GM19035 (cell line): ENCODE results near the gene GDF9.

Source experiments
- ATAC-seq: cut with Tn5 transposase; IDR thresholded peaks from one replicate; pipeline ENCODE4 v1.9.1; 2021; ENCODE audit not compliant: unreplicated experiment

Gene GDF9, protein sequence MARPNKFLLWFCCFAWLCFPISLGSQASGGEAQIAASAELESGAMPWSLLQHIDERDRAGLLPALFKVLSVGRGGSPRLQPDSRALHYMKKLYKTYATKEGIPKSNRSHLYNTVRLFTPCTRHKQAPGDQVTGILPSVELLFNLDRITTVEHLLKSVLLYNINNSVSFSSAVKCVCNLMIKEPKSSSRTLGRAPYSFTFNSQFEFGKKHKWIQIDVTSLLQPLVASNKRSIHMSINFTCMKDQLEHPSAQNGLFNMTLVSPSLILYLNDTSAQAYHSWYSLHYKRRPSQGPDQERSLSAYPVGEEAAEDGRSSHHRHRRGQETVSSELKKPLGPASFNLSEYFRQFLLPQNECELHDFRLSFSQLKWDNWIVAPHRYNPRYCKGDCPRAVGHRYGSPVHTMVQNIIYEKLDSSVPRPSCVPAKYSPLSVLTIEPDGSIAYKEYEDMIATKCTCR

DNA sequence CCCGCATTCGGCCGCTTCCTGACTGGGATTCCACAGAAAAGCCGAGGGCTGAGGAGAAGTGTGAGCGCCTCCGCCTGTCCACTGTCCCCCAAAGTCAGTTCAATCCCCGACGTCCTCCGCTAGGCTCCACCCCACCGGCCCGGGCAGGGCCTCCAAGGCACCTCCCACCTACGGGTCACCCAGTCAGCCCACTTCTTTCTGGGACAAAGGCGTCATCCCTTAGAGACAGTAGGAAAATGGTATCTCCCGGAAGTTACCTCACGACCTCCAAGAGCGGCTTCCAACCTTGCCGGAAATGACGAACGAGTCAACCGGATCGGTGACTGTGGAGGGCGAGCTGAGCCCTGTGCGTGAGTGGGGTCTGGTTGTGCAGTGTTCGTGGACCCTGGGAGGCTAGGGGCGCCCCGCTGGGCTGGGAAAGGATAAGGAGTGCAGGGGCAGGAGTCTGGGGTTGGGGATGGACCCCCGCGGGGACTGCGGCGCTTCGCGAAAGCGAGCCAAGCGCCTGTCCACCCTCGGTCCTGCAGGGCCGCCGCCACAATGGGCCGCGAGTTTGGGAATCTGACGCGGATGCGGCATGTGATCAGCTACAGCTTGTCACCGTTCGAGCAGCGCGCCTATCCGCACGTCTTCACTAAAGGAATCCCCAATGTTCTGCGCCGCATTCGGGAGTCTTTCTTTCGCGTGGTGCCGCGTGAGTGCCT is at the start of gene GDF9, which contains the start of gene UQCRQ:
Gene GDF9, minus strand, starts transcription at position 128 of the 704 bp plus-strand sequence. CDS start 1,936 bp downstream, outside the sequence.
Gene UQCRQ, plus strand, starts transcription at position 301 of the 704 bp plus-strand sequence. Its CDS starts 240 bp downstream, at position 541.
- peak; percentile 98 for ATAC-seq

DNA sequence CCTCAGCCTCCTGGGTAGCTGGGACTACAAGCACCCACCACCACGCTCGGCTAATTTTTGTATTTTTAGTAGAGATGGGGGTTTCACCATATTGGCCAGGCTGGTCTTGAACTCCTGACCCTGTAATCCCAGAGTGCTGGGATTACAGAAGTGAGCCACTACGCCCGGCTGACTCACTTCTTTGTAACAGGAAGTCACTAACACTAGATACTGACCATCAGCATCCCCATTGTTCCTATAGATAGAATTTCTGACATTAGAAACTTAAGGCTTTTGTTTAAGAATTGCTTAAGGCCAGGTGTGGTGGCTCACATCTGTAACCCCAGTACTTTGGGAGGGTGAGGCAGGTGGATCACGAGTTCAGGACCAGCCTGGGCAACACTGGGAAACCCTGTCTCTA is 49.4 kb upstream of the GDF9 start:
- no peak for ATAC-seq

DNA sequence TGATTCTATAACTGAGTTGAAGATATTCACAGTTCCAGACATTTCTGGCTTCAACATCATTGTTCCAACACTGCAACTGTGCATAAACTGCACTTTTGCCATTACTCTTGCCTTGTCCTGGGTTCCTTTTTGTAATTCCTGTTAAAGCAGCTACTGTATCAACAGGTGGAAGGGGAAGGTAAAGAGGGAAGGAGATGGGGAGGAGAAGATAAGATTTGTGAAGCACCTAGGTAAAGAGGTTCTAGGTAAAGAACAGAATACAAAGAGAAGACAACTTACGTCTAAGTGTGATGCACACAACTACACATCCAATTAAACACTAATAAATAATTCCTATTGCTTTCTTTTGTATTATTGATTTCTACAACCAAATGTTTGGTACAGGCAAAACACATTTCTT is 43.4 kb upstream of the GDF9 start:
- no peak for ATAC-seq

DNA sequence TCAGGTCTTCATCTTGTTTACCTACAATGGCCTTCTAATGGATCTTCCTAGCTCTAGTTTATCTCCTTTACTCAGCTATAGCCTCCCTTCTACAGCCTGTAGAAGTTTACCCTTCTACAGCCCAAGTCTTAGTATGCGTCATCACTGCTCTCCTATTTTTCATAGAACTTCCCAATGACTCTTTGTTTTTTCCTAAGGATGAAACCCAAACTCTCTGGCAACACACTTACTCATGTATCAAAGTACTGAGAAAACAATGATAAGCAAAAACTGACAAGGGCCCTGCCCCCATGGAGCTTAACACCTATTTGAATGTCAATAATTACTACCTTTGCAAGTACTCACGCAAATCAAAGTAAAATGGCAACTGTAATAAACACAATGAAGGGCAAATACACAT is 40.9 kb upstream of the GDF9 start:
- ATAC-seq = no peak

DNA sequence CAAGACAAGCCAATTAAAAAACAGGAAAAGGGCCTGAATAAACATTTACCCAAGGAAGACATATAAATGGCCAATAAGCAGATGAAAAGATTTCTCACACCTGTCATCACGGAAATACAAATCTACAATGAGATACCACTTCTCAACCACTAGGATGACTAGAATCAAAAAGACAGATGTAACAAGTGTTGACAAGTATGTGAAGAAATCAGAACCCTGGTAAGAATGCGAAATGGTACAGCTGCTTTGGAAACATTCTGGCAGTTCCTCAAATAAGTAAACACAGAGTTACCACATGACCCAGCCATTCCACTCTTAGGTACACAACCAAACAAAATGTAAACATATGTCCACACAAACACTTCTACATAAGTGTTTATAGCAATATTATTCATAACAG is 39.7 kb upstream of the GDF9 start:
- ATAC-seq = no peak

DNA sequence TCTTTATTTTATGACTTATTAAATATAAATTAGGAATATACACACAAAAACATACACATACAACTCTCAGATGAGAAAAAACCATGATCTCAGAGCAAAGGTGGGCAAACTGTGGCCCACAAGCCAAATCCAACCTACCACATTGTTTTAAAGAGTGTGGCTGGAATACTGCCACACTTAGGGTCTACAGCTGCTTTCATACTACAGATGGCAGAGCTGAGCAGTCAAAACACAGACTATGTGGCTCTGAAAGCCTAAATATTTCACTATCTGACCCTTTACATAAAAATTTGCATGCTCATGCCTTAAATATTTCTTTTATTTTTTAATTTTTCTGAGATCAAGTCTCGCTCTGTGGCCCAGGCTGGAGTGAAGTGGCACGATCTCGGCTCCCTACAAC is 35.5 kb upstream of the GDF9 start:
- ATAC-seq = no peak

DNA sequence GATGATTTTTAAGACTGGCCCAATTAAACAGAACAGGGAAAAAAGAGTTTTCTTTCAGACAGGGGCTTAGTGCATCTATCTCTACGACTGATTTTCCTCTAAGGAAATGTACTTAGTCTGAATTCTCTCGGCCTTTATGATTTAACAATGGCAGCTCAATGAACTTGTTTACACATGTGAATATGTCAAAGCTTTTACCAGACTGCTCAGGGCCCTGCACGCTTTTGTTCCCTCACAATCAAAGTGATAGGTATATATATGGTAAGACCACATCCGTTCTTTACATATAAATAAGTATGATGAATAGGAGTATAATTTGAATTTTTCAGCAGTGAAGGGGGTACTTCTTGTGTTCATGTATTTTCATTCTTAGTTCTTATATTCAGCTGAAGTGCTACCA is 34.8 kb upstream of the GDF9 start:
- no peak for ATAC-seq

DNA sequence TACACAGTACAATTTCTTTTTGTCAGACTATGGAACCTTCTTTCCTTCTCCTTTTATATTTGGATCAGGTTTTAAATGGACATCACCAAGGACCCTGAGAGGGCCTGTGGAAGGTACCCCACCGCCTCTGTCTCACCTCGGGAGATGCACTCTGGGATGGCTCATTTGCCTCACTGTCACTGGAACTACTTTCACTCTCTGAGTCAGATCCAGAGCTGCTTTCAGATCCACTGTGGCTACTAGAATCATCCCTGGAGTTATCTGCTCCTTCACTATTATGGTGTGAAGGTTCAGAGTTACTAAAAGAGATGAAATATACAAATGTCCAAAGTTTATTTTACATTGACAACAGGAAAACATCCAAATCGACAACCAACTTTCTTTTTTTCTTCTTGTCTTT is 31.8 kb upstream of the GDF9 start:
- ATAC-seq = no peak

DNA sequence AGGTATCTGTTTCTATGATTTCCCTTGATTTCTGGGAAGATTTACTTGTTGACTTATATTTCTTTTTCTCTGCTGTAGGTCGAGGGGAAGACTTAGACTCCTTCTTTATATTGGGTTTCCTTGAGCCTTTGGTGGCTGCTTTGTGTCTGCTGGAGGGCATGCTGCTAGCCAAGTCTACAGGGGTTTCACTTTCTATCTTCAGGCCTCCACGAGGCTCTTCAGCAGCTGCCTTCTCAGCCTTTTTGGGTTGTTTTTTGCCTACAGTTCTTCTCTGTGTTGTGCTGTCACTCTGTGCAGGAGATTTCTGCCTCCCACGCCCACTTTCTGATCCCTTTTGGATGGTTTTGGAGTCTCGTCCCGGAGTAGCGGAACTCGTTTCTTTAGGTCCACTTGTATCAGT is 30.4 kb upstream of the GDF9 start:
- no peak for ATAC-seq

DNA sequence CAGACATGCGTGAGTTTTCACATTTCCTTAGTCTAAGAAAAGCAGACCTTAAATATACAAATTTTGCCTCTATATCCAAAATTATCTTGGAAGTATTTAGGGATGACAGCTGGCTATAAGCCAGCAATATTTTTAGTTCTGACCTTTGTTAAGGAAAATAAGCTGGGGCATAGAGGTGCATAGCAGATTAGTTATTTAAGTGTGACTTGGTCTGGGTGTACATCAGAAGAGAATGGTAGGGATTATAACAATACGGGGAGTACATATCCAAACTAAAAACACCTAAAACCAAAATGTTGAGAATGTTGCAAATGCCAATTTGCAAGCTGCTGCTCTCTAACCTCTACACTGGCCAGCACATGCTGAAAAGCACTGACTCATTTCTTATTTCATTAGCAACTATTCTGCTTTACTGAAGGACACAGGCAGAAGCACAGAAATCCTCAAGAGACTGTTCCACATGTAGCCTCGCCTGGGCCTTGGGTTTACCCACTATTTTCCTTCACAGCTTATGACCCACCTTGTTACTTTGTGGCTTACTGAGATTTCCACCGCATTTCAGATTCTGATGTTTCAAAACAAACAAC is 29.5 kb upstream of the GDF9 start:
- no peak for ATAC-seq

DNA sequence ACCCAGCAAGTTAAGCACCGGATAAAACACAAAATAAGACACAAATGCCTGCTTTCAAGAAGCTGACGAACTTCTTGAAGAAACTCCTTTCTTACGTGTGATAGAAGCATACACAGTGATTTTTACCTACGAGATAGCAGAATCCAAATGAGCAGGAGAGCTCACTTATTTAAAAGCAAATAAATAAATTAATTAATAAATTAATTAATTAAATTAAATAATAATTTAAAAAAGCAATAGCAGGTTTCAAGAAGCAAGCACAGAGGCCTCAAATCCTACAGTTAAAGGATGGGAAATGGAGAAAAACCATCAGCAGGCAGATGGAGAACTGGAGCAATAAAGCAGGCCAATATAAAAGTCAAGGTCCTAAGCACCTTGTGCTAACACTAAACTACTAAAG is 24.5 kb upstream of the GDF9 start:
- ATAC-seq = no peak

DNA sequence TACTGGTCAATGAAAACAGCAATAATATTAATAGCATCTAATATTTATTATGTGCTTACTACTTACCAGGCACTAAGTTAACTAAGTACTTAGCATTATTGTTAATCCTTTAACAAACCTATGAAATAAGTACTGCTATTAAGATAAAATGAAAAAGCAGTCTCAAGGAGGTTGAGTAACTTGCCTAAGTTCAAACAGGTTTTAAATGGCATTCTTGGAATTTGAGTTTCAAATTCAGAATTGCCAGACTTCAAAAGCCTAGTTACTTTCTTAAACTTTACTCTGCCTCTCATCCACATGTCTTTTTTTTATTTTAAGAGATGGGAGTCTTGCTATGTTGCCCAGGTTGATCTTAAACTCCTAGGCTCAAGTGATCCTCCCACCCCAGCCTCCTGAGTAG is 23.2 kb upstream of the GDF9 start:
- no peak for ATAC-seq

DNA sequence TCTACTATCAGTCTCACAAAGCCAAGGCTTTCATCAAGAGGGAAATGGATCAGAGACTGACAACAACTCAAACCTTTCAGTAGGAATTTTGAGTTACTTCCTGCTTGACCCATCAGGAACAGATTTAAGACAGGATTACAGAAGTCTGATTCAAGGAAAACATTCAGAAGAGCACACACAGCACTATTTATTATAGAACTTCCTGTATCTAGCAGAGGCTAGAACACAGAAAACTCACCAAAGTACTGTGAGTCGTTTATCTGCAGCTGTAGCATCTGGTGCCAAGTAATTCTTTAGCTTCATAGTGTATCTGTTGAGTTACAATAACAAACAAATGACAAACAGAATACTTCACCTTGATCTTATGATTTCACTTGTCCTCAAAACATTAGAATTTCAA is 21.0 kb upstream of the GDF9 start:
- ATAC-seq = no peak

DNA sequence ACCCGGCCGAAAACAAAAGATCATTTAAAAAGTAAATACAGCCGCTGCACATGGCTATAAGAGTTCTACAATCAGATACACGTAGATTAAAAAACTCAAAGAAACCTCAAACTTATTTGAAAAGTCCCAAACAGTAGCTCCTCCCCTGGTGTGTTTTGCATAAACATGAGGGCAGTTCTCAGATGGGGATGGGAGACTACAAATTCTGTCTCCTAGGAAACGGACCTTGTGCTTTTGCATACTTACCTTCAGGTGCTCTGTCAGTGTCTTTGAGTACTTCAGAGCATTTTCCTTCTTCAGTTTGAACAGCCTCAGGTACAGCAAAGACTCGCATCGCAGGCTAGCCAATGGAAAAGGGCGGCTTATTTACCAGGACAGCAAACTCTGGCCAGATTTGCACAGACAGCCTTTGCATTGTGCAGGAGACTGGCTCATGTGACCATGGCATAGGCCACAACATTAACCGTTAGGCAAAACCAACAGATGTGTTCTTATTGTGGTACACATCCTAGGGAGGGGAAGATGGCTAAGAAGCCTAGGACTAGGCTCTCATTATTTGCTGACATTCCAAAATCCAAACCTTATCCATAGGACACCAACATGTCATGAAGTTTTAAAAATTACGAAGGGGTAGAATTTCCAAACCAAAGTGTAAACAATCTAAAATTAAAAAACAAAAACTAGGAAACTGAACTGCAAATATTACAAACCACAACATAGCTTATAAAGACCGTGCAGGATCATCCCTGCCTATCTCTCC is 20.0 kb upstream of the GDF9 start:
- ATAC-seq = no peak

DNA sequence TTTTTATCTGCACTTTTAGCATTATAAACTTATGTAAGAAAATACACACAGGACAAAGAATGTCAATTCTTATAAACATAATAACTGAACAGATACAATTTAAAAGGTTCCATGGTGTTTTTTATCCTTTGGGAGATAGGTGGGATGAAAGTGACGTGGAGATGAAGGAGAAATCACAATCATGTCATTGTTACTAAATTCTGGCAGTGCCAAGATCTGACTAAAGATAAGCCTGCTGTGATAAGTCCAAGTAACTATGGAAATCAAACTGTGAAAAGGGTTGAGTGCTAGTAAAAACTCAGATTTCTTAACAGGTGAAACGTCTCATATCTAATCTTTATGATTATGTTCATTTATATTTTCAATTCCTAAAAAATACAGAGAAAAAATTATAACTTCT is 18.3 kb upstream of the GDF9 start:
- no peak for ATAC-seq

DNA sequence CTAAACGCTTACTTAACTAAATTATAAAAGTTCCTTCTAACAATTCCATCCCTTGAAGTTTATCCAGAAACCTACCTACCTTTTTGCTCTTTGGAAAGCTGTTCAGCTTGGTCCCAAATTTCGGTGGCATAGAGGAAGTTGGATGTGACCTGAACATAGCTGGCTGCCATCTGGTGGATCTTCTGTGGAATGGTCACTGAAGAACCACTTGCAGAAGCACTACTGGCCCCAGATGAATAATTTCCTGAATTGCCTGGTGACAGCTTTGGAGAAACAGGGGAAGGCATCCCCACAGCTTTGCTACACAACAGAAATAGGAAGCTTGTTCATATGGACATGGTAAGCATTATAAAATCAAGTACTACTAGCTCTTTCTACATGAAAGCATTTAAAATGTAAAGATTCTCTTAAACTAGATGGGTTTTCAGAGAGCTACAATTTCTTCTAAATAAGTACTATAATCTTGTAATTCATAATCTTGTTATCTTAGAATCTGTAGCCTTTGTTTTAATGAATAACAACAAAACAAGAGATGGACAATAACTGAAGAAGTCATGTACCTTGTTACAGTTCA is 17.1 kb upstream of the GDF9 start:
- no peak for ATAC-seq

DNA sequence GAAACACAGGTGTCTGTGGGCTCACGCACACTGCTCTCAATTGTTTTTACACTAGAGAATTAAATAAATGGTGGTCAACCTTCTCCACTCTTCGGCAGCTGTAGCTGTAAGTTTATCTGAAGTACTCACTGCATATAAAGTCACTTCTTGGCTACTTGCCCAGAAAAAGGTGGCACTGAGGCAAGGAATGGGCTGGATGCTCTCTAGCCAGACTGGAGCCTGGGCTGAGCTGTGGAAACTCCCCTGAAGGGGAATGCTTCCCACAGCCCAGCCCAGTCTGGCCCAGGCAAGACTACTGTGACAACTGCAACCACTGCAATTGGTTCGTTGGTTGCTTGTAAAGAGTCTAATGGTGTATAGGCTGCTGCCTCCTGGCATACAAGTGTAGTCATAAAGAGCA is 11.7 kb upstream of the GDF9 start:
- ATAC-seq = no peak

DNA sequence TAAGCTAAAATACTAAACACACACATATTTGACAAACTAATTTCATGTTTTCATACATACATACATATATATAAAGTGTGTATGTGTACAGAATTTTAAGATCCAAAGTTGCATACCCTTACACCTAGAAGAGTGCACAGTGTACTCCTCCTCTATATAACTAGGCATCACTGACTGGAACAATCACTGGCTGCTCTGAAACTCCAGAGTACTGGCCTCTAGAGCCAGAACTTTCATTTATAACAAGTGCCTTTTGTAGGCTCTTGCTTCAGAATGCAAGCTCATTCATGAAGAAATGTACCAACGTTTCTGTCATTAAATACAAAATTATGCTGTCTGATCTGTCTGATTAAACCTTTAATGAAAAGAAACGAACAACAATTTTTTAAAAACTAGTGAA is 11.2 kb upstream of the GDF9 start:
- no peak for ATAC-seq

DNA sequence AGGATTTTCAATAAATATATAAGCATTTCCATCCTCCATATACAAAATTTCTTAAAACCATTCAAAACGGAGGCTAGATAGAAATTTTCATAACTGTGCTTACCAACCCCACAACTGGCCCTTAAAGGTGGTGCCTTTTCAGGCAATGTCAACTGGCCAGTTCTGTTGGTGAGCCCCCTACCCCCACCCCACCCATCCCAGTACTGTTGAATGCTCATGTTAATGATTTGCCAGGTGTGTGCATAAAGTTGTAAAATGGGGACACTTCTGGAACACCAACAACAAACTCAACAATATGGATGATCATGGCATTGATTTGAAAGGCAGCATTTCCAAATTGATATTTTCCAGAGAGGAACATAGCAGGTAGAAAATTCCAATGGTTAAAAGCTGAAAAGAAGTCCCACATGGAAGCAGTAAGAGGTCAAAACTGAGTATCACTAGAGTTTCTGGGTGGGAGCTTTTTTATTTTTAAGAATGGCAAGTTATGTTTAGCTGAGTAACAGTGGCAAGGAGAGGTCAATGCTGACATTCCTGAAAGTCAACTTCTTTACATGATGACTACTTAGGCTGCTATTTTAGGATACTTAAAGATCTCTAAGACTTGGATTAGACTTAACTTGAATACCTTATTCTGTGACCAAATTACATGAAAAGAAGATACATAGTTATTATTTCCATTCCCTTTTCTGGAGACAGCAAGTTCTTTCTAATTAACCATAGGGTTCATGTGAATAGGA is 9.9 kb upstream of the GDF9 start:
- no peak for ATAC-seq

DNA sequence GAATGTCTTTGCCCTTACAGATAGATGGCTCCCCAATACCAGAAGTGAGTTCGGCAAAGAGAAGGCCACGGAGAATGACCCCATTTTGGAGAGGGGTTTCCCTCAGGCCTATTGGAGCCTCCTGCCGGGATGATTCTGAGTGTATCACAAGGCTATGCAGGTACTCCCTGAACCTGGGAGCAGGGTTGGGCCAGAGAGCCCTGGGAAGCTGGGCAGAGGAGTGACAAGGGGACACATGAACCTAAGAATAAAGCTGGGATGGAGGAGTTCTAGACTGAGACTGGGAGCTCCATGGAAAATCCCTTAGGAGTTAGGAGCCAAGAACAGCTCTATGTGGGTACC is 7.6 kb upstream of the GDF9 start:
- ATAC-seq = no peak
